Measurements from ENCODE around the gene ZNF275.

DNA sequence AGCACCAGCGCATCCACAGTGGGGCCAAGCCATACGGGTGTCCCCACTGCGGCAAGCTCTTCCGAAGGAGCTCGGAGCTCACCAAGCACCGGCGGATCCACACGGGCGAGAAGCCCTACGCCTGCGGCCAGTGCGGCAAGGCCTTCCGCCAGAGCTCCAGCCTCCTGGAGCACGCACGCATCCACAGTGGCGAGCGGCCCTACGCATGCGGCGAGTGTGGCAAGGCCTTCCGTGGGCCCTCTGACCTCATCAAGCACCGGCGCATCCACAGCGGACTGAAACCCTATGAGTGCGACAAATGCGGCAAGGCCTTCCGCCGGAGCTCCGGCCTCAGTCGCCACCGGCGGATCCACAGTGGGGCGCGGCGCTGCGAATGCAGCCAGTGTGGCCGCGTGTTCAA, 13.6 kb downstream of the ZNF275 start:
- TF ChIP-seq HDGF (IDR thresholded peaks at IDR 0.05; ENCODE audit: borderline replicate concordance): no peak
- no peak for TF ChIP-seq NFRKB (IDR thresholded peaks at IDR 0.05)
- TF ChIP-seq, protein P1, sequence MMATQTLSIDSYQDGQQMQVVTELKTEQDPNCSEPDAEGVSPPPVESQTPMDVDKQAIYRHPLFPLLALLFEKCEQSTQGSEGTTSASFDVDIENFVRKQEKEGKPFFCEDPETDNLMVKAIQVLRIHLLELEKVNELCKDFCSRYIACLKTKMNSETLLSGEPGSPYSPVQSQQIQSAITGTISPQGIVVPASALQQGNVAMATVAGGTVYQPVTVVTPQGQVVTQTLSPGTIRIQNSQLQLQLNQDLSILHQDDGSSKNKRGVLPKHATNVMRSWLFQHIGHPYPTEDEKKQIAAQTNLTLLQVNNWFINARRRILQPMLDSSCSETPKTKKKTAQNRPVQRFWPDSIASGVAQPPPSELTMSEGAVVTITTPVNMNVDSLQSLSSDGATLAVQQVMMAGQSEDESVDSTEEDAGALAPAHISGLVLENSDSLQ (IDR thresholded peaks at IDR 0.05): no peak
- no peak for TF ChIP-seq LEF1 (IDR thresholded peaks at IDR 0.05; ENCODE audit: borderline replicate concordance)
- no peak for TF ChIP-seq SUZ12 (IDR thresholded peaks at IDR 0.05)
- TF ChIP-seq SP1 (IDR thresholded peaks at IDR 0.05): no peak
- TF ChIP-seq CTBP1 (IDR thresholded peaks at IDR 0.05; ENCODE audit: borderline replicate concordance): no peak
- no peak for TF ChIP-seq FOXA1 (IDR thresholded peaks at IDR 0.05)
- TF ChIP-seq TARDBP (IDR thresholded peaks at IDR 0.05): no peak
- TF ChIP-seq FOXM1 (IDR thresholded peaks at IDR 0.05; ENCODE audit: borderline replicate concordance): no peak
- no peak for TF ChIP-seq L3MBTL2 (conservative IDR thresholded peaks at IDR 0.05)
- no peak for TF ChIP-seq ELF4 (IDR thresholded peaks at IDR 0.05)
- TF ChIP-seq ARNT (IDR thresholded peaks at IDR 0.05): no peak
- no peak for TF ChIP-seq ZNF384 (IDR thresholded peaks at IDR 0.05)

Data from HEK293T (cell line).